GM12878 (cell line): Measurements from ENCODE around the gene UCKL1. TPM values are rescaled to one million over a fixed set of nuclear protein-coding genes. Genes with fewer than 3 reads are reported as not detected.

Experiments used
- ATAC-seq: fragments of 200-7000 bp; cut with Tn5 transposase; 3 replicates; pipeline ENCODE4 v1.9.1; 2020; ENCODE audit warnings: mild to moderate bottlenecking, moderate library complexity
- BruUV-seq: library from RNA; stranded (reverse); fragments of 400-500 nt; replicated peaks from 2 replicates; lab custom pipeline; 2021; lab: Mats Ljungman, UMichigan
- CTCF ChIA-PET: fragments of 300-600 bp; sonication (Branson Sonifier 250); formaldehyde crosslinking; extraction: SDS; loops from one replicate; lab custom pipeline; 2021; ENCODE audit warnings: inconsistent platforms; lab: Yijun Ruan, JAX
- POLR2A ChIA-PET: fragments of 350-600 bp; formaldehyde crosslinking; extraction: SDS; loops from one replicate; lab custom pipeline; 2021; ENCODE audit warnings: inconsistent platforms; lab: Charles Lee
- RAD21 ChIA-PET: fragments of 300-600 bp; sonication (Branson Sonifier 250); formaldehyde crosslinking; loops from one replicate; lab custom pipeline; 2023; ENCODE audit warnings: antibody characterized with exemption; ENCODE audit not compliant: unreplicated experiment; lab: Charles Lee
- SMC1A ChIA-PET: fragments of 300-600 bp; sonication (Branson Sonifier 250); formaldehyde crosslinking; loops from one replicate; lab custom pipeline; 2023; ENCODE audit not compliant: unreplicated experiment, uncharacterized antibody; lab: Charles Lee
- DNase-seq: peaks from one replicate; pipeline ENCODE4 v3.0.0-alpha.2; 2011; ENCODE audit warnings: low read depth, low spot score
- FAIRE-seq: peaks from 3 replicates; lab custom pipeline; 2011; peaks lifted over from hg19 to GRCh38; lab: Jason Lieb, UNC
- H2AFZ ChIP-seq: 2 replicates; pipeline ENCODE4 v1.6.0; 2011; ENCODE audit warnings: low read depth, low read length, control low read depth; ENCODE audit not compliant: control insufficient read depth
- H3K27ac ChIP-seq: 2 replicates; pipeline ENCODE4 v1.5.1; 2011; ENCODE audit warnings: control low read depth; ENCODE audit not compliant: control insufficient read depth, insufficient read depth
- H3K27me3 ChIP-seq, 2 experiments: replicated peaks in 1 of 2; 2 replicates each; pipeline versions ENCODE4 v1.6.0 to v1.6.1; 2011; ENCODE audit warnings: low read length in 1 of 2; ENCODE audit not compliant: control insufficient read depth in 2 of 2, insufficient read depth in 2 of 2
- H3K36me3 ChIP-seq, 2 experiments: 2 replicates each; pipeline ENCODE4 v1.5.1; 2011; ENCODE audit warnings: low read length in 1 of 2; ENCODE audit not compliant: control insufficient read depth in 2 of 2, insufficient read depth in 2 of 2
- H3K4me1 ChIP-seq: 2 replicates; pipeline ENCODE4 v1.6.1; 2011; ENCODE audit warnings: mild to moderate bottlenecking, low read length, moderate library complexity, mixed read lengths; ENCODE audit not compliant: control insufficient read depth, insufficient read depth
- H3K4me2 ChIP-seq: 2 replicates; pipeline ENCODE4 v1.6.0; 2011; ENCODE audit warnings: control low read depth; ENCODE audit not compliant: control insufficient read depth, insufficient read depth
- H3K4me3 ChIP-seq: fragments of 200-600 bp; sonication (generic); 2 replicates; pipeline ENCODE4 v1.5.1; 2016
- H3K79me2 ChIP-seq: 2 replicates; pipeline ENCODE4 v1.6.0; 2011; ENCODE audit warnings: low read length; ENCODE audit not compliant: control insufficient read depth, insufficient read depth
- H3K9ac ChIP-seq: 2 replicates; pipeline ENCODE4 v1.8.0; 2011; ENCODE audit warnings: low read length, control low read depth, mixed read lengths; ENCODE audit not compliant: control insufficient read depth, insufficient read depth
- H3K9me3 ChIP-seq: replicated peaks from 3 replicates; pipeline ENCODE4 v1.5.1; 2011; ENCODE audit warnings: mild to moderate bottlenecking, low read length; ENCODE audit not compliant: control insufficient read depth, insufficient read depth
- H4K20me1 ChIP-seq: 2 replicates; pipeline ENCODE4 v1.6.0; 2011; ENCODE audit not compliant: control insufficient read depth, insufficient read depth
- ATF2 ChIP-seq: IDR thresholded peaks from 2 replicates; pipeline ENCODE4 v1.6.1; 2012; ENCODE audit warnings: low read length, inconsistent platforms
- ATF7 ChIP-seq: fragments of 450-650 bp; IDR thresholded peaks from 2 replicates; pipeline ENCODE4 v1.6.1; 2016; ENCODE audit warnings: low read depth, mild to moderate bottlenecking
- BACH1 ChIP-seq: fragments of 450-650 bp; IDR thresholded peaks from 2 replicates; pipeline ENCODE4 v1.6.1; 2017; ENCODE audit warnings: mild to moderate bottlenecking, borderline replicate concordance
- CHD1 ChIP-seq: IDR thresholded peaks from 2 replicates; pipeline ENCODE4 v1.6.1; 2012; ENCODE audit warnings: low read depth, low read length, improper control_type of control experiment
- DPF2 ChIP-seq: fragments of 450-650 bp; IDR thresholded peaks from 2 replicates; pipeline ENCODE4 v1.6.1; 2017; ENCODE audit warnings: mild to moderate bottlenecking
- EP300 ChIP-seq, 2 experiments: fragments of 150-350 bp in 1 of 2; IDR thresholded peaks; 2 replicates each; pipeline ENCODE4 v1.6.1; 2011 to 2012; ENCODE audit warnings: low read depth in 2 of 2, low read length in 2 of 2, borderline replicate concordance in 1 of 2, improper control_type of control experiment in 1 of 2, inconsistent platforms in 1 of 2; ENCODE audit not compliant: control insufficient read depth in 1 of 2
- FOS ChIP-seq: IDR thresholded peaks from 3 replicates; pipeline ENCODE4 v1.6.1; 2011; ENCODE audit warnings: borderline replicate concordance; ENCODE audit not compliant: insufficient read length; ENCODE audit errors: extremely low read depth
- GABPA ChIP-seq: IDR thresholded peaks from 2 replicates; pipeline ENCODE4 v1.6.1; 2014; ENCODE audit warnings: antibody characterized with exemption, low read depth, mild to moderate bottlenecking, inconsistent platforms
- IRF4 ChIP-seq: IDR thresholded peaks from 2 replicates; pipeline ENCODE4 v1.6.1; 2011; ENCODE audit warnings: low read depth, low read length
- KAT2A ChIP-seq: conservative IDR thresholded peaks from 2 replicates; pipeline ENCODE4 v1.6.1; 2011; ENCODE audit warnings: low read depth, low read length; ENCODE audit not compliant: control insufficient read depth
- KDM1A ChIP-seq: fragments of 200-600 bp; sonication (generic); IDR thresholded peaks from 2 replicates; pipeline ENCODE4 v1.6.1; 2016; ENCODE audit warnings: borderline replicate concordance
- KLF5 ChIP-seq: fragments of 450-650 bp; IDR thresholded peaks from 2 replicates; pipeline ENCODE4 v1.6.1; 2014; ENCODE audit warnings: mild to moderate bottlenecking; ENCODE audit not compliant: partially characterized antibody
- PKNOX1 ChIP-seq: fragments of 450-650 bp; IDR thresholded peaks from 2 replicates; pipeline ENCODE4 v1.6.1; 2016; ENCODE audit warnings: mild to moderate bottlenecking
- PML ChIP-seq: IDR thresholded peaks from 2 replicates; pipeline ENCODE4 v1.6.1; 2012; ENCODE audit warnings: low read length, inconsistent platforms
- POLR2AphosphoS5 ChIP-seq: IDR thresholded peaks from 2 replicates; pipeline ENCODE4 v1.6.1; 2011; ENCODE audit warnings: mild to moderate bottlenecking, low read length, inconsistent platforms
- RAD21 ChIP-seq: IDR thresholded peaks from 2 replicates; pipeline ENCODE4 v1.6.1; 2011; ENCODE audit warnings: mild to moderate bottlenecking, low read depth, low read length, moderate library complexity; ENCODE audit not compliant: insufficient read depth
- RELA ChIP-seq: fragments of 450-650 bp; IDR thresholded peaks from 2 replicates; pipeline ENCODE4 v1.8.0; 2014; ENCODE audit warnings: borderline replicate concordance; ENCODE audit not compliant: partially characterized antibody
- SP1 ChIP-seq: IDR thresholded peaks from one replicate; pipeline ENCODE4 v1.6.1; 2011; ENCODE audit warnings: low read depth, low read length
- SUZ12 ChIP-seq: fragments of 200-600 bp; sonication (generic); IDR thresholded peaks from one replicate; pipeline ENCODE4 v1.6.1; 2018; ENCODE audit warnings: antibody characterized with exemption, mild to moderate bottlenecking; ENCODE audit not compliant: unreplicated experiment
- TCF3 ChIP-seq: IDR thresholded peaks from 2 replicates; pipeline ENCODE4 v1.6.1; 2012; ENCODE audit warnings: low read depth, mild to moderate bottlenecking, low read length, borderline replicate concordance; ENCODE audit not compliant: insufficient read depth
- ZBED1 ChIP-seq: IDR thresholded peaks from 2 replicates; pipeline ENCODE4 v1.6.1; 2016; ENCODE audit warnings: borderline replicate concordance
- ZZZ3 ChIP-seq: IDR thresholded peaks from 2 replicates; pipeline ENCODE4 v1.6.1; 2011; ENCODE audit warnings: low read depth; ENCODE audit not compliant: control insufficient read depth, insufficient read length
- WGBS: methylation state at CpG from one replicate; pipeline ENCODE4 v1.1.6; 2016; ENCODE audit warnings: low lambda C conversion rate; ENCODE audit not compliant: insufficient replicate concordance, insufficient coverage; ENCODE audit errors: missing lambda C conversion rate; 5-methylcytosine and 5-hydroxymethylcytosine counted together
- in situ Hi-C: fragments of 300-500 bp; cut with MboI; formaldehyde crosslinking; loops from 9 replicates; pipeline ENCODE4 v1.14.3; 2018; ENCODE audit warnings: mixed read lengths
- intact Hi-C: fragments of 100-400 bp; cut with micrococcal nuclease; formaldehyde crosslinking; loops from one replicate; pipeline ENCODE4 v1.14.2; 2022; ENCODE audit not compliant: unreplicated experiment
- polyA plus RNA-seq, 11 experiments: library from polyadenylated mRNA; depleted of rRNA in 4 of 11; unstranded in 6 of 11; stranded (reverse) in 5 of 11; fragments of >200 nt; fragmentation: Nextera tagmentation in 4 of 11; fragmentation: Illumina TruSeq in 1 of 11; extraction: Ambion mirVana in 4 of 11; extraction: Trizol in 1 of 11; gene quantifications; 1 replicate in 1 of 11; 2 replicates in 10 of 11; pipeline versions ENCODE4 v1.2.1 to v1.2.3, GENCODE V29; 2011 to 2016; ENCODE audit warnings: inconsistent platforms in 2 of 11, missing spikeins in 2 of 11, low read depth in 1 of 11
- total RNA-seq, 4 experiments: library from RNA; depleted of rRNA in 3 of 4; stranded (reverse); fragments of >200 nt in 3 of 4; fragmentation: Illumina TruSeq in 1 of 4; extraction: Trizol in 1 of 4; gene quantifications; 2 replicates each; pipeline versions ENCODE4 v1.2.1 to v1.2.3, GENCODE V29; 2013 to 2021

The UCKL1 gene
- total and polyA plus RNA-seq, 10 of the 15 experiments (the other 5 are each of a cell fraction or from before 2014, with no cell fraction given): 2.4 to 36.3 (median 24.8) TPM

GRCh38 chr20:63978319-63979228, 22.4 kb upstream of the UCKL1 start:
- ChIA-PET SMC1A (interaction anchor here (1.9 to 4.1 kb wide), 3 partner anchors 29 to 60 kb away, joined by 9 to 52 read pairs (median 15); partner anchors contain the start of gene C20orf204), RAD21 (interaction anchor here (2.1 to 4.4 kb wide), 4 partner anchors 24 to 337 kb away, joined by 6 to 92 read pairs (median 7); partner anchors contain the start of gene C20orf204), POLR2A (interaction anchor here (0.7 to 4.1 kb wide), 5 partner anchors 35 to 927 kb away, joined by 3 to 63 read pairs (median 8); partner anchors contain the start of gene C20orf204), CTCF (interaction anchor here (1.3 to 2.5 kb wide), 6 partner anchors 24 to 142 kb away, joined by 4 to 67 read pairs (median 10); partner anchors contain the start of gene C20orf204)
- H3K79me2 ChIP-seq: peaks cover 55% of the 10 kb centered on the region
- intact Hi-C loops (no loop called here), in situ Hi-C loops (no loop called here)
- 1% methylated on average over 52 of the region's 52 CpGs for WGBS
- H3K36me3 ChIP-seq: peaks cover 8 to 15% of the 10 kb centered on the region in 2 experiments; a peak in 3 of 4 replicates
- H3K9me3 ChIP-seq: no peaks in the 10 kb centered on the region
- FAIRE-seq: no peak
- peak overlapping the region; percentile 92 for H3K27ac ChIP-seq
- peaks cover 23% of the 10 kb centered on the region for H3K4me1 ChIP-seq
- peak overlapping the region; percentile 68 for H3K9ac ChIP-seq
- ATAC-seq: peak; percentile 52
- H2AFZ ChIP-seq: peak overlapping the region; percentile 24; the same call in 1 of the 2 replicates
- no TSS peak for BruUV-seq
- H4K20me1 ChIP-seq: no peaks in the 10 kb centered on the region
- peak overlapping the region; percentile 96 for H3K4me3 ChIP-seq
- DNase-seq: no peak
- no peaks in the 10 kb centered on the region for H3K27me3 ChIP-seq
- H3K4me2 ChIP-seq: peak overlapping the region; percentile 93
- TF ChIP-seq PKNOX1 (no peak), ATF2 (no peak), TCF3 (no peak), ZZZ3 (no peak), KLF5 (peak; percentile 13), PML (no peak), BACH1 (no peak), CHD1 (0 out of 2 replicates have a peak, but pooled peaks have one; percentile 18), SP1 (peak; percentile 33), DPF2 (peak; percentile 95), IRF4 (no peak), SUZ12 (no peak), ATF7 (peak; percentile 76), GABPA (no peak), RAD21 (no peak), KDM1A (no peak), ZBED1 (0 out of 2 replicates have a peak, but pooled peaks have one; percentile 68), KAT2A (no peak), FOS (no peak), POLR2AphosphoS5 (peak; percentile 84), EP300 (IDR thresholded peaks at IDR 0.05; ENCODE audit: borderline replicate concordance in 1 of 2, control insufficient read depth in 1 of 2, low read depth in 2 of 2, low read length in 2 of 2) (peak; percentile 11 to 37; a peak in 1 of 4 replicates), RELA (peak; percentile 56)
